Caco-2 (cell line): ENCODE data around the gene CATSPER3. TPM values are rescaled to one million over a fixed set of nuclear protein-coding genes. Genes with fewer than 3 reads are reported as not detected.

Source experiments
- BruUV-seq: library from RNA; stranded (reverse); fragments of 400-500 nt; replicated peaks from 2 replicates; lab custom pipeline; 2021; lab: Mats Ljungman, UMichigan
- CTCF ChIA-PET: fragments of 300-600 bp; sonication (Branson Sonifier 250); formaldehyde crosslinking; loops from one replicate; lab custom pipeline; 2022; ENCODE audit warnings: antibody characterized with exemption; lab: Charles Lee
- POLR2A ChIA-PET: fragments of 300-600 bp; sonication (Branson Sonifier 250); formaldehyde crosslinking; loops from one replicate; lab custom pipeline; 2022; ENCODE audit warnings: antibody characterized with exemption; lab: Charles Lee
- DNase-seq, 2 experiments: peaks; one replicate each; pipeline versions ENCODE4 v3.0.0 to v3.0.0-alpha.2; 2020 to 2022
- H3K27me3 ChIP-seq: replicated peaks from 2 replicates; pipeline ENCODE4 v1.6.0; 2011; ENCODE audit warnings: low read length; ENCODE audit not compliant: control insufficient read depth, insufficient read depth
- H3K36me3 ChIP-seq: 2 replicates; pipeline ENCODE4 v1.5.1; 2011; ENCODE audit warnings: low read length; ENCODE audit not compliant: control insufficient read depth, insufficient read depth
- H3K4me1 ChIP-seq: fragments of 250-450 bp; sonication (Bioruptor Pico); 2 replicates; pipeline ENCODE4 v1.5.1; 2020; ENCODE audit warnings: mild to moderate bottlenecking
- H3K4me3 ChIP-seq: 2 replicates; pipeline ENCODE4 v1.5.1; 2011; ENCODE audit warnings: low read depth, mild to moderate bottlenecking, control low read depth, low read length
- H3K9me3 ChIP-seq: fragments of 250-450 bp; sonication (Bioruptor Pico); 2 replicates; pipeline ENCODE4 v1.5.1; 2020; ENCODE audit warnings: mild to moderate bottlenecking, moderate library complexity
- H3K27ac Mint-ChIP-seq: one replicate; pipeline ENCODE4 v1.8.0; 2022; ENCODE audit warnings: mixed read lengths; ENCODE audit not compliant: unreplicated experiment
- H3K27me3 Mint-ChIP-seq: one replicate; pipeline ENCODE4 v1.8.0; 2022; ENCODE audit warnings: mixed read lengths; ENCODE audit not compliant: insufficient read depth, unreplicated experiment
- H3K36me3 Mint-ChIP-seq: one replicate; pipeline ENCODE4 v1.8.0; 2022; ENCODE audit warnings: mild to moderate bottlenecking, mixed read lengths; ENCODE audit not compliant: insufficient read depth, unreplicated experiment
- H3K4me1 Mint-ChIP-seq: one replicate; pipeline ENCODE4 v1.8.0; 2022; ENCODE audit warnings: low read depth, mixed read lengths; ENCODE audit not compliant: unreplicated experiment
- H3K4me3 Mint-ChIP-seq: one replicate; pipeline ENCODE4 v1.8.0; 2022; ENCODE audit warnings: mild to moderate bottlenecking, moderate library complexity, mixed read lengths; ENCODE audit not compliant: unreplicated experiment
- H3K9me3 Mint-ChIP-seq: one replicate; pipeline ENCODE4 v1.8.0; 2022; ENCODE audit warnings: mixed read lengths; ENCODE audit not compliant: unreplicated experiment
- CTCF ChIP-seq, 2 experiments: fragments of 200-600 bp in 1 of 2; IDR thresholded peaks; 1 replicate in 1 of 2; 2 replicates in 1 of 2; pipeline versions ENCODE4 v1.5.1 to v1.8.0; 2011 to 2022; ENCODE audit warnings: antibody characterized with exemption in 1 of 2, control low read depth in 1 of 2, inconsistent platforms in 1 of 2, low read depth in 1 of 2, low read length in 1 of 2, mild to moderate bottlenecking in 1 of 2, moderate library complexity in 1 of 2; ENCODE audit not compliant: insufficient read depth in 1 of 2, severe bottlenecking in 1 of 2, unreplicated experiment in 1 of 2
- intact Hi-C: fragments of 100-400 bp; cut with micrococcal nuclease; formaldehyde crosslinking; loops from one replicate; pipeline ENCODE4 v1.10.0; 2022; ENCODE audit not compliant: unreplicated experiment
- total RNA-seq: library from RNA; stranded (reverse); gene quantifications from 2 replicates; pipeline ENCODE4 v1.2.3, GENCODE V29; 2022

The CATSPER3 gene
- total RNA-seq, 1 experiment from 2014 or later: 0.61 TPM

- POLR2A ChIA-PET: no interaction called here
- CTCF ChIA-PET: no interaction called here
Observed at GRCh38 chr5:134965271-134965825, 2.4 kb upstream of the CATSPER3 start.

GRCh38 chr5:134968055-134968454 lies 348 bp downstream of the CATSPER3 start:
- intact Hi-C loops: no loop called here
- Mint-ChIP-seq H3K4me1 (no peaks in the 10 kb centered on the region), H3K36me3 (peaks cover 6% of the 10 kb centered on the region), H3K9me3 (no peaks in the 10 kb centered on the region), H3K27ac (no peak overlapping the region), H3K27me3 (no peaks in the 10 kb centered on the region), H3K4me3 (no peak overlapping the region)
- Histone ChIP-seq H3K4me3 (no peak overlapping the region), H3K4me1 (no peaks in the 10 kb centered on the region), H3K27me3 (no peaks in the 10 kb centered on the region), H3K9me3 (no peaks in the 10 kb centered on the region), H3K36me3 (no peaks in the 10 kb centered on the region)
- DNase-seq: no peak
- ChIA-PET CTCF (no interaction called here), POLR2A (no interaction called here)
- no peak for TF ChIP-seq CTCF (IDR thresholded peaks at IDR 0.05; ENCODE audit: insufficient read depth in 1 of 2, low read depth in 1 of 2, low read length in 1 of 2, severe bottlenecking in 1 of 2, unreplicated experiment in 1 of 2)
- no TSS peak for BruUV-seq

More at GRCh38 chr5:134965271-134965825, 2.4 kb upstream of the CATSPER3 start:
- Histone ChIP-seq H3K36me3 (no peaks in the 10 kb centered on the region; the same call in 1 of the 2 replicates), H3K27me3 (no peaks in the 10 kb centered on the region), H3K4me3 (no peak overlapping the region), H3K9me3 (no peaks in the 10 kb centered on the region), H3K4me1 (no peaks in the 10 kb centered on the region)
- no peak for TF ChIP-seq CTCF (IDR thresholded peaks at IDR 0.05; ENCODE audit: insufficient read depth in 1 of 2, low read depth in 1 of 2, low read length in 1 of 2, severe bottlenecking in 1 of 2, unreplicated experiment in 1 of 2)
- H3K4me3 Mint-ChIP-seq: no peak overlapping the region
- no peaks in the 10 kb centered on the region for H3K9me3 Mint-ChIP-seq
- BruUV-seq: no TSS peak
- H3K4me1 Mint-ChIP-seq: no peaks in the 10 kb centered on the region
- no peak for DNase-seq
- intact Hi-C loops: no loop called here
- no peaks in the 10 kb centered on the region for H3K27me3 Mint-ChIP-seq
- H3K27ac Mint-ChIP-seq: no peak overlapping the region
- peaks cover 10% of the 10 kb centered on the region for H3K36me3 Mint-ChIP-seq

GRCh38 chr5:134969166-134969565 lies 1.5 kb downstream of the CATSPER3 start:
- Mint-ChIP-seq H3K9me3 (no peaks in the 10 kb centered on the region), H3K36me3 (peaks cover 4% of the 10 kb centered on the region), H3K4me1 (no peaks in the 10 kb centered on the region), H3K27me3 (no peaks in the 10 kb centered on the region), H3K27ac (no peak overlapping the region), H3K4me3 (no peak overlapping the region)
- DNase-seq: no peak
- H3K4me1 ChIP-seq: no peaks in the 10 kb centered on the region
- no peak overlapping the region for H3K4me3 ChIP-seq
- TF ChIP-seq CTCF (IDR thresholded peaks at IDR 0.05; ENCODE audit: insufficient read depth in 1 of 2, low read depth in 1 of 2, low read length in 1 of 2, severe bottlenecking in 1 of 2, unreplicated experiment in 1 of 2): no peak
- intact Hi-C loops: no loop called here
- H3K27me3 ChIP-seq: no peaks in the 10 kb centered on the region
- no peaks in the 10 kb centered on the region for H3K36me3 ChIP-seq
- ChIA-PET CTCF (no interaction called here), POLR2A (no interaction called here)
- no TSS peak for BruUV-seq
- H3K9me3 ChIP-seq: no peaks in the 10 kb centered on the region
